Measurements from ENCODE around the gene CYLC2. TPM values are rescaled to one million over a fixed set of nuclear protein-coding genes. Genes with fewer than 3 reads are reported as not detected.

CYLC2 gene
- total RNA-seq, 1 donor from 2014 or later: not detected

DNA sequence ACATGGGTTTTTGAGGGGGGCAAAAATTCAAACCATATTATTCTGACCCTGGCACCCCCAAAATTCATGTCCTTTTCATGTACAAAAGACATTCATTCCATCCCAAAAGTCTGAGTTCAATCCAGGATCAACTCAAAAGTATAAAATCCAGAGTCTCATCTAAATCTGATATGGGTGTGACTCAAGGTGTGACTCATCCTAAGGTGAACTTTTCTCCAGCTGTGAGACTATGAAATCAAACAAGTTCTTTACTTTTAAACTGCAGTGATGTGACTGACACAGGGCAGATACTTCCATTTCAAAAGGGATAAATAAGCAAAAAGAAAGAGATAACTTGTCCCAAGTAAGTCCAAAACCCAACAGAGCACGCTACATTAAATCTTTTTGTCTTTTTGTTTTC is 20.6 kb upstream of the CYLC2 start:
- no peak overlapping the region for H3K27ac Mint-ChIP-seq
- TF ChIP-seq, protein P1, sequence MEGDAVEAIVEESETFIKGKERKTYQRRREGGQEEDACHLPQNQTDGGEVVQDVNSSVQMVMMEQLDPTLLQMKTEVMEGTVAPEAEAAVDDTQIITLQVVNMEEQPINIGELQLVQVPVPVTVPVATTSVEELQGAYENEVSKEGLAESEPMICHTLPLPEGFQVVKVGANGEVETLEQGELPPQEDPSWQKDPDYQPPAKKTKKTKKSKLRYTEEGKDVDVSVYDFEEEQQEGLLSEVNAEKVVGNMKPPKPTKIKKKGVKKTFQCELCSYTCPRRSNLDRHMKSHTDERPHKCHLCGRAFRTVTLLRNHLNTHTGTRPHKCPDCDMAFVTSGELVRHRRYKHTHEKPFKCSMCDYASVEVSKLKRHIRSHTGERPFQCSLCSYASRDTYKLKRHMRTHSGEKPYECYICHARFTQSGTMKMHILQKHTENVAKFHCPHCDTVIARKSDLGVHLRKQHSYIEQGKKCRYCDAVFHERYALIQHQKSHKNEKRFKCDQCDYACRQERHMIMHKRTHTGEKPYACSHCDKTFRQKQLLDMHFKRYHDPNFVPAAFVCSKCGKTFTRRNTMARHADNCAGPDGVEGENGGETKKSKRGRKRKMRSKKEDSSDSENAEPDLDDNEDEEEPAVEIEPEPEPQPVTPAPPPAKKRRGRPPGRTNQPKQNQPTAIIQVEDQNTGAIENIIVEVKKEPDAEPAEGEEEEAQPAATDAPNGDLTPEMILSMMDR (IDR thresholded peaks at IDR 0.05; ENCODE audit: unreplicated experiment): no peak
- H3K4me3 Mint-ChIP-seq (ENCODE audit: low read depth): no peak overlapping the region
- H3K9me3 Mint-ChIP-seq (ENCODE audit: low read depth): peaks cover 8% of the 10 kb centered on the region
- no peaks in the 10 kb centered on the region for H3K36me3 Mint-ChIP-seq (ENCODE audit: insufficient read depth)
- no peaks in the 10 kb centered on the region for H3K27me3 Mint-ChIP-seq
- H3K4me1 Mint-ChIP-seq (ENCODE audit: low read depth): no peaks in the 10 kb centered on the region
- DNase-seq (ENCODE audit: low spot score, unreplicated experiment): no peak

GRCh38 chr9:102975251-102975650 is 19.9 kb upstream of the CYLC2 start:
- TF ChIP-seq, protein P1 (IDR thresholded peaks at IDR 0.05; ENCODE audit: unreplicated experiment): no peak
- Mint-ChIP-seq H3K4me3 (ENCODE audit: low read depth) (no peak overlapping the region), H3K9me3 (ENCODE audit: low read depth) (peaks cover 7% of the 10 kb centered on the region), H3K4me1 (ENCODE audit: low read depth) (no peaks in the 10 kb centered on the region), H3K36me3 (ENCODE audit: insufficient read depth) (no peaks in the 10 kb centered on the region), H3K27me3 (no peaks in the 10 kb centered on the region), H3K27ac (no peak overlapping the region)
- DNase-seq (ENCODE audit: low spot score, unreplicated experiment): no peak

- no peaks in the 10 kb centered on the region for H3K27me3 Mint-ChIP-seq
- H3K36me3 Mint-ChIP-seq (ENCODE audit: insufficient read depth): no peaks in the 10 kb centered on the region
- no peak overlapping the region for H3K27ac Mint-ChIP-seq
- H3K9me3 Mint-ChIP-seq (ENCODE audit: low read depth): no peaks in the 10 kb centered on the region
- no peaks in the 10 kb centered on the region for H3K4me1 Mint-ChIP-seq (ENCODE audit: low read depth)
- DNase-seq (ENCODE audit: low spot score, unreplicated experiment): no peak
- H3K4me3 Mint-ChIP-seq (ENCODE audit: low read depth): no peak overlapping the region
- TF ChIP-seq, protein P1 (IDR thresholded peaks at IDR 0.05; ENCODE audit: unreplicated experiment): no peak
These were observed 9.8 kb upstream of the CYLC2 start for GRCh38 chr9:102985162-102985895.

DNA sequence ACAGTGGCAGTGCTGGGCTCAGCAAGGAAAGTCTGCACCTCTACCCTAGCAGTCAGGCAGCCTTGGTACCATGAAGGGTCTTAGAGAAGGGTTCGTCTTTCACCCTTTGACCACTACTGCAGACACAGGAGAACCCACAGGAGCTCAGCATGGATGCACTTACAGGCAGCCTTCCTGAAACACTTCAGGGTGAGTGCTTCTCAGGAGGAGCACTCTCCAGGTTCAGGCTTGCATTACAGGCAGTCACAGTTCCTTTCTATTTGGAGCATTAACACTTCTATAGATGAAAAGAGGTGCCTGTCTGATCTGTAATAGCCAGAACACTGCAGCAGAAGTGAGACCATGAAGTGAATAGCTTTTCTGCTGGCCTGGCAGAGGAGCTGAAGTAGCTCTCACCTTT is 8.7 kb upstream of the CYLC2 start:
- Mint-ChIP-seq H3K9me3 (ENCODE audit: low read depth) (no peaks in the 10 kb centered on the region), H3K36me3 (ENCODE audit: insufficient read depth) (no peaks in the 10 kb centered on the region), H3K27ac (no peak overlapping the region), H3K4me3 (ENCODE audit: low read depth) (no peak overlapping the region), H3K27me3 (no peaks in the 10 kb centered on the region), H3K4me1 (ENCODE audit: low read depth) (no peaks in the 10 kb centered on the region)
- TF ChIP-seq, protein P1 (IDR thresholded peaks at IDR 0.05; ENCODE audit: unreplicated experiment): no peak
- no peak for DNase-seq (ENCODE audit: low spot score, unreplicated experiment)

- Mint-ChIP-seq H3K27me3 (no peaks in the 10 kb centered on the region), H3K9me3 (ENCODE audit: low read depth) (no peaks in the 10 kb centered on the region), H3K4me3 (ENCODE audit: low read depth) (no peak overlapping the region), H3K27ac (no peak overlapping the region), H3K36me3 (ENCODE audit: insufficient read depth) (no peaks in the 10 kb centered on the region), H3K4me1 (ENCODE audit: low read depth) (no peaks in the 10 kb centered on the region)
- TF ChIP-seq, protein P1 (IDR thresholded peaks at IDR 0.05; ENCODE audit: unreplicated experiment): no peak
- no peak for DNase-seq (ENCODE audit: low spot score, unreplicated experiment)
These were observed 8.6 kb downstream of the CYLC2 start for GRCh38 chr9:103003689-103004088.
